Measurements from ENCODE around the gene KDM6B. TPM values are rescaled to one million over a fixed set of nuclear protein-coding genes. Genes with fewer than 3 reads are reported as not detected.
A peak's percentile ranks its signal among the peaks of the same experiment; 100 is the strongest.

Gene KDM6B
- total RNA-seq, 1 donor from 2014 or later: 96.3 TPM

GRCh38 chr17:7843257-7843535 is 9.2 kb downstream of the KDM6B start:
- Mint-ChIP-seq H3K9me3 (no peaks in the 10 kb centered on the region), H3K27ac (peak overlapping the region; percentile 99), H3K4me3 (peak overlapping the region; percentile 95), H3K36me3 (peaks cover 5% of the 10 kb centered on the region), H3K27me3 (ENCODE audit: low read depth) (no peaks in the 10 kb centered on the region), H3K4me1 (peaks cover 46% of the 10 kb centered on the region)
- no peak for TF ChIP-seq CTCF (IDR thresholded peaks at IDR 0.05; ENCODE audit: unreplicated experiment)
- peak in 1 of 2 experiments; percentile 58 for DNase-seq (ENCODE audit: low spot score in 2 of 2, unreplicated experiment in 2 of 2)

DNA sequence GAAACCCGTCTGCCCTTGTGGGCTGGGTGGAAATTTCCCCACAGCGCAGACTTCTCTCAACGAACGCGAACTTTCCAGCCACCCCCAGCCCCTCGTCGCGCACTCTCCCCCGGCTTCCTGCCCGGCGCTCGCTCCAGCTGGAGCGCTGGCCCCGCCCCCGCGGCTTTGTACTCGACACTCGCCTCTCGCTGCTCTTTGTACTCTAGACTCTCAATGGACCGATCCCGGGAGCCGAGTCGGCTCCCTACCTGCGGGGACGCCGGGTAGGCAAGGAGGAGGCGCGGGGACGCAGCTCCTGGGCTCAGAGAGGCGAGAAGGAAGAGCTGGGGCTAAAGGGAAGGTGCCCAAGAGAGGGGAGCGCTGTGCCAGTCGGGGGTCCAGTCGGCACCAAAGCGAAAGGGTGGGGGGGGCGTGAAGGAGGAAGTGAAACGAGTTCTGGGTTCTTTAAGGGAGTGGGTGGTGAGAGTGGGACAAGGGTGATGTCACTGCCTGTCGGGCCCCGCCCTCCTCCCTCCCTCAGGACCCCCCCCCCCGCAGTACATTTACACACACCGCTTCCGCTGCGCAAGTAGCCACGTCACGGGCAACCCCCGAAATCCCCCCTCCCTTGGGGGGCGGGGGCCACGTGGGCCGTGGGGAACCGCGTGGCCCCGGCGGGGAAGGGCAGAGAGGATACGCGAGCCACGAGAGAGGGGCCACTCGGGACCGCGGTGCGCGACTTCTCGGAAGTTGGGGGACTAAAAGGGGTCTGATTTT is 9.7 kb downstream of the KDM6B start:
- Mint-ChIP-seq H3K27ac (peak overlapping the region; percentile 99), H3K36me3 (peaks cover 6% of the 10 kb centered on the region), H3K4me3 (peak overlapping the region; percentile 95), H3K4me1 (peaks cover 43% of the 10 kb centered on the region), H3K9me3 (no peaks in the 10 kb centered on the region), H3K27me3 (ENCODE audit: low read depth) (no peaks in the 10 kb centered on the region)
- no peak for TF ChIP-seq CTCF (IDR thresholded peaks at IDR 0.05; ENCODE audit: unreplicated experiment)
- peak in 1 of 2 experiments; percentile 82 for DNase-seq (ENCODE audit: low spot score in 2 of 2, unreplicated experiment in 2 of 2)

DNA sequence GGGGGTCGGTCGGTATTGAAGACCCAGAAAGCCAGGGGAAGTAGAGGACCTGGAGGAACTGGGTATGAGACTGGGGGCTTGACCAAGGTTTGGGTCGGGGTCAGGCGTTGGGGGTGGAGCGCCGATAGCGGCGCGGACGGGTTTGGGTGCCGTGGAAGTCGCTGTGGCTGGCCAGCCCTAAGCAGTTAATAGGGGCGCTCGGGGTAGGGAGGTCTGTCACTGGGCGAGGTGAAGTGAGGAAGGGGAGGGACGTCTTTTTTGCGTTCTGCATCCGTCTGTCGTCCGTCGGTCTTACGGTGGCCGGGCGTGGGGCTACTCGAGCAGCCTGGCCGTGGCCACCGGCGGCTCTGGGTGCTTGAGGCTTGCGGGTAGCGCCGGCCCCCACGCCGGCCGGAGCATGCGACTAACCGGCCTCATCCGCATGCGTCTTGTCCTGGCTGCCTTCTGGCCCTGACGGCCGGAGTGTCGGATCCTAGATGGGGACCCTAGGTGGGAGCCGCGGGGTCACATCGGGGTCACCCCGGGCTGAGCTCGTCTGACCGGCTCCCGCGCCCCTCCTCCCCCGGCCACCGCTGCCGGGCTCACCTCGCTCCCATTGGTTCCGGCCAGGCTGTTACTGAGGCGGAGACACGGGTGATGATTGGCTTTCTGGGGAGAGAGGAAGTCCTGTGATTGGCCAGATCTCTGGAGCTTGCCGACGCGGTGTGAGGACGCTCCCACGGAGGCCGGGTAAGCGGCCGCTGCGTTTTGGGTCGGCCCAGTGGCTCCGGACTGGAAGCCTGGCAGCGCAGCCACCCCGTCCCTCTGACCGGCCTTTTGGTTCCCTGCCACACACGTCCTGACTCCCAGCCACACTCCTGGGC is 10.5 kb downstream of the KDM6B start:
- H3K4me1 Mint-ChIP-seq: peaks cover 34% of the 10 kb centered on the region
- peak overlapping the region; percentile 95 for H3K4me3 Mint-ChIP-seq
- H3K27ac Mint-ChIP-seq: peak overlapping the region; percentile 99
- H3K9me3 Mint-ChIP-seq: no peaks in the 10 kb centered on the region
- DNase-seq (ENCODE audit: low spot score in 2 of 2, unreplicated experiment in 2 of 2): peak; percentile 74 to 83
- peaks cover 9% of the 10 kb centered on the region for H3K36me3 Mint-ChIP-seq
- H3K27me3 Mint-ChIP-seq (ENCODE audit: low read depth): no peaks in the 10 kb centered on the region
- TF ChIP-seq CTCF (IDR thresholded peaks at IDR 0.05; ENCODE audit: unreplicated experiment): no peak

GRCh38 chr17:7845359-7846062 is 11.5 kb downstream of the KDM6B start:
- no peak for DNase-seq (ENCODE audit: low spot score in 2 of 2, unreplicated experiment in 2 of 2)
- Mint-ChIP-seq H3K27me3 (ENCODE audit: low read depth) (no peaks in the 10 kb centered on the region), H3K36me3 (peaks cover 11% of the 10 kb centered on the region), H3K4me3 (peak overlapping the region; percentile 95), H3K4me1 (peaks cover 25% of the 10 kb centered on the region), H3K27ac (peak overlapping the region; percentile 99), H3K9me3 (no peaks in the 10 kb centered on the region)
- TF ChIP-seq CTCF (IDR thresholded peaks at IDR 0.05; ENCODE audit: unreplicated experiment): no peak

- Mint-ChIP-seq H3K4me1 (peaks cover 18% of the 10 kb centered on the region), H3K27me3 (ENCODE audit: low read depth) (no peaks in the 10 kb centered on the region), H3K36me3 (peaks cover 12% of the 10 kb centered on the region), H3K4me3 (no peak overlapping the region), H3K27ac (no peak overlapping the region), H3K9me3 (no peaks in the 10 kb centered on the region)
- TF ChIP-seq CTCF (IDR thresholded peaks at IDR 0.05; ENCODE audit: unreplicated experiment): no peak
- no peak for DNase-seq (ENCODE audit: low spot score in 2 of 2, unreplicated experiment in 2 of 2)
These were observed 12.2 kb downstream of the KDM6B start for GRCh38 chr17:7846063-7846735.
